ENCODE data around the gene TAAR5.
"Not testable (repeated sequence)": the region's sequence is repeated elsewhere in the genome, so short reads cannot be mapped to it uniquely, and the experiment has no call there.

TAAR5 gene, protein sequence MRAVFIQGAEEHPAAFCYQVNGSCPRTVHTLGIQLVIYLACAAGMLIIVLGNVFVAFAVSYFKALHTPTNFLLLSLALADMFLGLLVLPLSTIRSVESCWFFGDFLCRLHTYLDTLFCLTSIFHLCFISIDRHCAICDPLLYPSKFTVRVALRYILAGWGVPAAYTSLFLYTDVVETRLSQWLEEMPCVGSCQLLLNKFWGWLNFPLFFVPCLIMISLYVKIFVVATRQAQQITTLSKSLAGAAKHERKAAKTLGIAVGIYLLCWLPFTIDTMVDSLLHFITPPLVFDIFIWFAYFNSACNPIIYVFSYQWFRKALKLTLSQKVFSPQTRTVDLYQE

DNA sequence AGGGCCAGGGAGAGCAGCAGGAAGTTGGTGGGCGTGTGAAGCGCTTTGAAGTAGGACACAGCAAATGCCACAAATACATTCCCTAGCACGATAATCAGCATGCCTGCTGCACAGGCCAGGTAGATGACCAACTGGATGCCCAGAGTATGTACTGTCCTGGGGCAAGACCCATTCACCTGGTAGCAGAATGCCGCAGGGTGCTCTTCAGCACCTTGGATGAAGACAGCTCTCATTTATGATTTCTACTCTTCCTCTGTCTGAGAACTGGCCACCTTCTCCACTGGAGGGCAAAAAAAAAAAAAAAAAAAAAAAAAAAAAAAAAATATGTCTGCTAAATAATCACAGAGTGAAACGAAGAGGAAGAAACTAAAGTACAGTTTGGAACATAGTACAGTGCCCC, at the start of gene TAAR5:
TSS of gene TAAR5 (minus strand) at position 288 of the 400 bp plus-strand sequence. CDS start at position 233, 55 bp downstream.
- TF ChIP-seq, protein P1, sequence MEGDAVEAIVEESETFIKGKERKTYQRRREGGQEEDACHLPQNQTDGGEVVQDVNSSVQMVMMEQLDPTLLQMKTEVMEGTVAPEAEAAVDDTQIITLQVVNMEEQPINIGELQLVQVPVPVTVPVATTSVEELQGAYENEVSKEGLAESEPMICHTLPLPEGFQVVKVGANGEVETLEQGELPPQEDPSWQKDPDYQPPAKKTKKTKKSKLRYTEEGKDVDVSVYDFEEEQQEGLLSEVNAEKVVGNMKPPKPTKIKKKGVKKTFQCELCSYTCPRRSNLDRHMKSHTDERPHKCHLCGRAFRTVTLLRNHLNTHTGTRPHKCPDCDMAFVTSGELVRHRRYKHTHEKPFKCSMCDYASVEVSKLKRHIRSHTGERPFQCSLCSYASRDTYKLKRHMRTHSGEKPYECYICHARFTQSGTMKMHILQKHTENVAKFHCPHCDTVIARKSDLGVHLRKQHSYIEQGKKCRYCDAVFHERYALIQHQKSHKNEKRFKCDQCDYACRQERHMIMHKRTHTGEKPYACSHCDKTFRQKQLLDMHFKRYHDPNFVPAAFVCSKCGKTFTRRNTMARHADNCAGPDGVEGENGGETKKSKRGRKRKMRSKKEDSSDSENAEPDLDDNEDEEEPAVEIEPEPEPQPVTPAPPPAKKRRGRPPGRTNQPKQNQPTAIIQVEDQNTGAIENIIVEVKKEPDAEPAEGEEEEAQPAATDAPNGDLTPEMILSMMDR (IDR thresholded peaks at IDR 0.05; ENCODE audit: insufficient read depth, missing control alignments) = no peak
- FAIRE-seq = no peak
- no peak for DNase-seq (ENCODE audit: insufficient read length, low spot score)

DNA sequence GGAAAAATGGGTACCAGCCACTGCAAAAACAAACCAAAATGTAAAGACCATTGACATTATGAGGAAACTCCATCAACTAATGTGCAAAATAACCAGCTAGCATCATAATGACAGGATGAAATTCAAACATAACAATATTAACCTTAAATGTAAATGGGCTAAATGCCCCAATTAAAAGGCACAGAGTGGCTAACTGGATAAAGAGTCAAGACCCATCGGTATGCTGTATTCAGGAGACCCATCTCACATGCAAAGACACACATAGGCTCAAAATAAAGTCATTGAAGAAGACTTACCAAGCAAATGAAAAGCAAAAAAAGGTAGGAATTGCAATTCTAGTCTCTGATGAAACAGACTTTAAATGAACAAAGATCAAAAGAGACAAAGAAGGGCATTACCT, 47.6 kb upstream of the TAAR5 start:
- not testable (repeated sequence) for FAIRE-seq; DNase-seq (ENCODE audit: insufficient read length, low spot score)

DNA sequence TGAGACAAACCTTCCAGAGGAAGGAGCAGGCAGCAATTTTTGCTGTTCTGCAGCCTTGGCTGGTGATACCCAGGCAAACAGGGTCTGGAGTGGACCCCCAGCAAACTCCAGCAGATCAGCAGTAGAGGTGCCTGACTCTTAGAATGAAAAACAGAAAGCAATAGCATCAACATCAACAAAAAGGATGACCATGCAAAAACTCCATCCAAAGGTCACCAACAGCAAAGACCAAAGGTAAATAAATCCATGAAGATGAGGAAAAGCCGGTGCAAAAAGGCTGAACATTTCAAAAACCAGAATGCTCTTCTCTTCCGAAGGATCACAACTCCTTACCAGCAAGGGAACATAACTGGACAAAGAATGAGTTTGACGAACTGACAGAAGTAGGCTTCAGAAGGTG, 46.4 kb upstream of the TAAR5 start:
- DNase-seq (ENCODE audit: insufficient read length, low spot score); FAIRE-seq: not testable (repeated sequence)

DNA sequence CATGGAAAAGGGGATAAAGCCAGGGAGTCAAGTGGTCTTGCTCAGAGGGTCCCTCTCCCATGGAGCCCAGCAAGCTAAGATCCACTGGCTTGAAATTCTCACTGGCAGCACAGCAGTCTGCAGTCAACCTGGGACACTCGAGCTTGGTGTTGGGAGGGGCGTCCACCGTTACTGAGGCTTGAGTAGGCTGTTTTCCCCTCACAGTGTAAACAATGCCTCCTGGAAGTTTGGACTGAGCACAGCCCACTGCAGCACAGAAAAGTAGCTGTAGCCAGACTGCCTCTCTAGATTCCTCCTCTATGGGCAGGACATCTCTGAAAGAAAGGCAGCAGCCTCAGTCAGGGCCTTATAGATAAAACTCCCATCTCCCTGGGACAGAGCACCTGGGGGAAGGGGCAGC, 45.7 kb upstream of the TAAR5 start:
- not testable (repeated sequence) for DNase-seq (ENCODE audit: insufficient read length, low spot score); FAIRE-seq

DNA sequence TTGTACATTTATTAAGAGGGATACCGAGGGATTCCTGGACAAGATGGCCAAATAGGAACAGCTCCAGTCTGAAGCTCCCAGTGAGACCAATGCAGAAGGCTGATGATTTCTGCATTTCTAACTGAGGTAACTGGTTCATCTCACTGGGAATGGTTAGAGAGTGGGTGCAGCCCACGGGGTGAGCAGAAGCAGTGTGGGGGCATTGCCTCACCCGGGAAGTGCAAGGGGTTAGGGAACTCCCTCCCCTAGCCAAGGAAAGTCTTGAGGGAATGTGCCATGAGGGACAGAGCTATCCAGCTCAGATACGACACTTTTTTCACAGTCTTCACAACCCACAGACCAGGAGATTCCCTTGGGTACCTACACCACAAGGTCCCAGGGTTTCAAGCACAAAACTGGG, 45.3 kb upstream of the TAAR5 start:
- DNase-seq (ENCODE audit: insufficient read length, low spot score) = no peak
- FAIRE-seq = no peak
- TF ChIP-seq, protein P1 (IDR thresholded peaks at IDR 0.05; ENCODE audit: insufficient read depth, missing control alignments) = no peak

DNA sequence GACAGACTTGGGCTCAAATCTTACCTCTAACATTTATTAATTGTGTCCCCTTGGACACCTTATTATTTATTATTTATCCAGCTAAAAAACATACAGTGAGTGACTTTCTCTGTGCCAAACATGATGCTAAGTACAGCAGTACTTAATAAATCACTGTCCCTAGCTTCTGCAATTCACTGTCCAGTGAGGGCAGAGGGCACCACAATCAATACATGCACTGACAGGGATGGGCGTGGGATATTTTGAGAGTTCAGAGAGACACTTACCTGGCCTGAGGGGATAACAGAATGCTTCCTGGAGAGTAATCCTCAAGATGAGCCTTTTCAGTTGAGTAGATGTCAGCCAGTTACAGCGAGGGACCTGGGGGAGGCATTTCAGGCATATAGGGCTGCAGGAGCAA, 43.8 kb upstream of the TAAR5 start:
- DNase-seq (ENCODE audit: insufficient read length, low spot score) (no peak), FAIRE-seq (no peak)
- TF ChIP-seq, protein P1 (IDR thresholded peaks at IDR 0.05; ENCODE audit: insufficient read depth, missing control alignments) = no peak

DNA sequence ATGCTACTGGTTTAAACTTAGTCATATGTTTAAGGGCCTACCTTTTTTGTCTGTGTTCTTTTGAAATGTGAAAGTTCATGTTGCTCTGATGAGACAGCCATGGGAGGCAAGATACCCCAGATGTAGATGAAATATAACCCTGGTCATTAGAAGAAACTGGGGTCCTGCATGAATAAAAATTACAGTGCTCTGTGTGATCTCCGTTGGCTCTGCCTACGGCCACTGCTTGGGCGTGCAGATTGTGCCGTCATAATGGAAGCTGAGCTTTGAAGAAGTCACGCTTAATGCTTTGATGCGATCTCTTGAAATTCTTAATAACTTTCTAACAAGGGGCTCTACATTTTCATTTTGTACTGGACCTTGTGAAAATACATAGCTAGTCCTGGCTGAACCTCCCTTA, 34.6 kb upstream of the TAAR5 start, which contains the start of gene TAAR2:
TSS of gene TAAR2 (minus strand) at position 101 of the 400 bp plus-strand sequence. CDS start at position 101, 0 bp downstream.
- TF ChIP-seq, protein P1 (IDR thresholded peaks at IDR 0.05; ENCODE audit: insufficient read depth, missing control alignments) = no peak
- FAIRE-seq = no peak
- DNase-seq (ENCODE audit: insufficient read length, low spot score) = no peak

DNA sequence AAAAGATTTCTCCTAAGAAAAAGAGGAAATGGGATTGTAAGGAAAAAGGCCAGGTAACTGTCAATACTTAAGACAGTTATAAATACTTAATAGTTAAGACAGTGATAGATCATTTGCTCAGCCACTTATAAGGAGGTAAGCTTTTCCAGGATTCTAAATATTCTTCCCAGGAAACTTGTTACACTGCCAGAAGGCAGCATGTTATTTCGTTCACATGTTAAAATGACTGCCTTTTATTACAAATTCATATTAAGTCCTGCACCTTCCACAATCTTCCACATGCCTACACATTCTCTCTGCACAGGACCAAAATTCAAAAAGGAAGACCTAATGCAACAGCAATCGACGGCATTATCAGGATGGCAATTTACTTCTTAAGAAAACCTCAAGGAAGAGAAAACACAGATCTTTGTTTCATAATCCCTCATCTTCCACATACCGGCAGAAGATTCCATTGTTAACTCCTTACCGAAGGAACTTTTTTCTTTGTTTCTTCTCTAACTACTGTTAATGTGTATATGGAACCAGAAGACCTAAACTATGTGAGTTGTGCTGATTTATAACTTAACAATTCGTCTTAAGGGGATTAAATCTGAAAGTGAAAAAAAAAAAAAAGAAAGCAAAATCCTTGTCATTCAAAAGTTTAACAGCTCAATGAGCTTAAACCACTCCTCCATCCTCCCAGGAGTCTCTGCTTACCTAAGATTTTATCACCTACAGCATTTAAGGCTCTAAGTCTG, 33.7 kb upstream of the TAAR5 start:
- no peak for FAIRE-seq

More for the DNA sequence above, 33.7 kb upstream of the TAAR5 start:
- TF ChIP-seq, protein P1 (IDR thresholded peaks at IDR 0.05; ENCODE audit: insufficient read depth, missing control alignments) = no peak
- DNase-seq (ENCODE audit: insufficient read length, low spot score) = no peak

Measured in D721Med (cell line).